Body of pancreas (tissue), 4 donors: ENCODE measurements around the gene OR6K2. TPM values are rescaled to one million over a fixed set of nuclear protein-coding genes. Genes with fewer than 3 reads are reported as not detected.
"Not testable (repeated sequence)": the region's sequence is repeated elsewhere in the genome, so short reads cannot be mapped to it uniquely, and the experiment has no call there.

Experiments used
- ATAC-seq: fragments of 150-250 bp; one replicate; pipeline ENCODE4 v1.9.1; 2016
- DNase-seq, 4 donors: peaks; one replicate each; pipeline ENCODE4 v3.0.0-alpha.2; 2019
- H3K27ac ChIP-seq, 4 donors: fragments of 200-600 bp; sonication (generic); 1 replicate in 3 of 4; 2 replicates in 1 of 4; pipeline versions ENCODE4 v1.5.1 to v1.6.1; 2016 to 2019; ENCODE audit warnings: mild to moderate bottlenecking in 1 of 4, mixed read lengths in 1 of 4, moderate library complexity in 1 of 4
- H3K27me3 ChIP-seq, 2 donors: fragments of 200-600 bp; sonication (generic); one replicate each; pipeline ENCODE4 v1.6.0; 2016; ENCODE audit warnings: mild to moderate bottlenecking in 1 of 2
- H3K36me3 ChIP-seq, 2 donors: fragments of 200-600 bp; sonication (generic); replicated peaks in 1 of 2; 2 replicates each; pipeline ENCODE4 v1.5.1; 2016; ENCODE audit warnings: low read depth in 2 of 2; ENCODE audit not compliant: insufficient read depth in 1 of 2
- H3K4me1 ChIP-seq: fragments of 200-600 bp; sonication (generic); one replicate; pipeline ENCODE4 v1.6.0; 2016
- H3K4me3 ChIP-seq, 2 donors: fragments of 200-600 bp; sonication (generic); 1 replicate in 1 of 2; 2 replicates in 1 of 2; pipeline ENCODE4 v1.5.1; 2016 to 2019
- H3K9me3 ChIP-seq, 3 donors: fragments of 200-600 bp; sonication (generic); 1 replicate in 2 of 3; 2 replicates in 1 of 3; pipeline ENCODE4 v1.5.1; 2016
- POLR2A ChIP-seq, 3 donors: fragments of 450-650 bp; IDR thresholded peaks; one replicate each; pipeline ENCODE4 v1.6.1; 2016; ENCODE audit warnings: antibody characterized with exemption in 3 of 3, mild to moderate bottlenecking in 2 of 3
- WGBS, 2 donors: methylation state at CpG; one replicate each; pipeline ENCODE4 v1.1.5; 2017; 5-methylcytosine and 5-hydroxymethylcytosine counted together
- intact Hi-C: fragments of 100-400 bp; cut with DNase I; formaldehyde crosslinking; loops from one replicate; pipeline ENCODE4 v1.15.1; 2023
- total RNA-seq, 2 donors: library from RNA; depleted of rRNA; stranded (reverse); fragments of >200 nt; gene quantifications; one replicate each; pipeline ENCODE4 v1.1.0, GENCODE V29; 2016
- TF ChIP-seq, protein P1 (sequence below), 7 experiments: fragments of 450-650 bp in 4 of 7; fragments of 200-600 bp in 3 of 7; sonication (generic) in 3 of 7; IDR thresholded peaks; one replicate each; pipeline ENCODE4 v1.5.1; 2016 to 2019; ENCODE audit warnings: antibody characterized with exemption in 7 of 7

The OR6K2 gene
- total RNA-seq, 2 donors from 2014 or later, result not detected

GRCh38 chr1:158694596-158694995 is 5.9 kb downstream of the OR6K2 start:
- WGBS, 2 donors, result 33 to 43% methylated on average over 2 of the region's 2 CpGs
- ATAC-seq (no peak), DNase-seq (no peak)

GRCh38 chr1:158692356-158692755 is 8.1 kb downstream of the OR6K2 start:
- Histone ChIP-seq H3K36me3 (no peaks in the 10 kb centered on the region), H3K4me3 (no peak overlapping the region), H3K27ac (no peak overlapping the region), H3K9me3 (no peaks in the 10 kb centered on the region), H3K27me3 (no peaks in the 10 kb centered on the region), H3K4me1 (no peaks in the 10 kb centered on the region)
- ATAC-seq, result no peak
- intact Hi-C loops, result no loop called here
- no peak for DNase-seq
- TF ChIP-seq, protein P1, sequence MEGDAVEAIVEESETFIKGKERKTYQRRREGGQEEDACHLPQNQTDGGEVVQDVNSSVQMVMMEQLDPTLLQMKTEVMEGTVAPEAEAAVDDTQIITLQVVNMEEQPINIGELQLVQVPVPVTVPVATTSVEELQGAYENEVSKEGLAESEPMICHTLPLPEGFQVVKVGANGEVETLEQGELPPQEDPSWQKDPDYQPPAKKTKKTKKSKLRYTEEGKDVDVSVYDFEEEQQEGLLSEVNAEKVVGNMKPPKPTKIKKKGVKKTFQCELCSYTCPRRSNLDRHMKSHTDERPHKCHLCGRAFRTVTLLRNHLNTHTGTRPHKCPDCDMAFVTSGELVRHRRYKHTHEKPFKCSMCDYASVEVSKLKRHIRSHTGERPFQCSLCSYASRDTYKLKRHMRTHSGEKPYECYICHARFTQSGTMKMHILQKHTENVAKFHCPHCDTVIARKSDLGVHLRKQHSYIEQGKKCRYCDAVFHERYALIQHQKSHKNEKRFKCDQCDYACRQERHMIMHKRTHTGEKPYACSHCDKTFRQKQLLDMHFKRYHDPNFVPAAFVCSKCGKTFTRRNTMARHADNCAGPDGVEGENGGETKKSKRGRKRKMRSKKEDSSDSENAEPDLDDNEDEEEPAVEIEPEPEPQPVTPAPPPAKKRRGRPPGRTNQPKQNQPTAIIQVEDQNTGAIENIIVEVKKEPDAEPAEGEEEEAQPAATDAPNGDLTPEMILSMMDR (IDR thresholded peaks at IDR 0.05), result no peak
- TF ChIP-seq POLR2A (IDR thresholded peaks at IDR 0.05), result no peak

More at GRCh38 chr1:158694596-158694995, 5.9 kb downstream of the OR6K2 start:
- Histone ChIP-seq H3K27ac (no peak overlapping the region), H3K27me3 (no peaks in the 10 kb centered on the region), H3K9me3 (no peaks in the 10 kb centered on the region), H3K4me3 (no peak overlapping the region), H3K36me3 (no peaks in the 10 kb centered on the region), H3K4me1 (no peaks in the 10 kb centered on the region)
- intact Hi-C loops, result no loop called here
- TF ChIP-seq, protein P1 (IDR thresholded peaks at IDR 0.05), result no peak
- no peak for TF ChIP-seq POLR2A (IDR thresholded peaks at IDR 0.05)

GRCh38 chr1:158691907-158692306 is 8.5 kb downstream of the OR6K2 start:
- no peak for ATAC-seq
- H3K4me3 ChIP-seq, result no peak overlapping the region
- intact Hi-C loops, result no loop called here
- H3K27ac ChIP-seq, result no peak overlapping the region
- H3K27me3 ChIP-seq, result no peaks in the 10 kb centered on the region
- TF ChIP-seq, protein P1 (IDR thresholded peaks at IDR 0.05), result no peak
- H3K4me1 ChIP-seq, result no peaks in the 10 kb centered on the region
- no peak for DNase-seq
- H3K36me3 ChIP-seq, result no peaks in the 10 kb centered on the region
- no peaks in the 10 kb centered on the region for H3K9me3 ChIP-seq

GRCh38 chr1:158691149-158691548 is 9.3 kb downstream of the OR6K2 start:
- ATAC-seq, H3K9me3 ChIP-seq, DNase-seq, H3K4me3 ChIP-seq, H3K27me3 ChIP-seq, H3K4me1 ChIP-seq, H3K36me3 ChIP-seq, intact Hi-C loops, H3K27ac ChIP-seq: not testable (repeated sequence)
- WGBS, 2 donors, result 18 to 21% methylated on average over 1 of the region's 1 CpG

DNA sequence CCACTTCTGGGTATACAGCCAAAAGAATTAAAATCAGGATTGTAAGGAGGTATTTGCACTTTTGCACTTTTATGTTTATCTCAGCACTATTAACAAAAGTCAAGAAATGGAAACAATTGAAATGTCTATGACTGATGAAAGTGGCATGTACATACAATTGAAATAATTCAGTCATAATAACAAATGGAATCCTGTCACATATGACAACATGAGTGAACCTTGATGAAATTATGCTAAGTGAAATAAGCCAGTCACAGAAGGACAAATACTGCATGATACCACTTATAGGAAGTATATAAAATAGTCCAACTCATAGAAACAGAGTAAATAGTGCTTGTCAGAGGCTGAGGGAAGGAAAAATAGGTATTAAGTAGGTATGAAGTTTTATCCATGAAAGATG is 10.6 kb downstream of the OR6K2 start:
- no peaks in the 10 kb centered on the region for H3K27me3 ChIP-seq
- ATAC-seq (no peak), DNase-seq (no peak)
- intact Hi-C loops, result no loop called here
- TF ChIP-seq, protein P1 (IDR thresholded peaks at IDR 0.05), result no peak
- no peak for TF ChIP-seq POLR2A (IDR thresholded peaks at IDR 0.05)
- no peak overlapping the region for H3K27ac ChIP-seq
- no peaks in the 10 kb centered on the region for H3K36me3 ChIP-seq
- H3K9me3 ChIP-seq, result no peaks in the 10 kb centered on the region
- H3K4me1 ChIP-seq, result no peaks in the 10 kb centered on the region
- H3K4me3 ChIP-seq, result no peak overlapping the region
